ENCODE measurements around the gene SAMD4A. TPM values are rescaled to one million over a fixed set of nuclear protein-coding genes. Genes with fewer than 3 reads are reported as not detected.

The SAMD4A gene
- total RNA-seq, 1 experiment from 2014 or later = 9.6 TPM

DNA sequence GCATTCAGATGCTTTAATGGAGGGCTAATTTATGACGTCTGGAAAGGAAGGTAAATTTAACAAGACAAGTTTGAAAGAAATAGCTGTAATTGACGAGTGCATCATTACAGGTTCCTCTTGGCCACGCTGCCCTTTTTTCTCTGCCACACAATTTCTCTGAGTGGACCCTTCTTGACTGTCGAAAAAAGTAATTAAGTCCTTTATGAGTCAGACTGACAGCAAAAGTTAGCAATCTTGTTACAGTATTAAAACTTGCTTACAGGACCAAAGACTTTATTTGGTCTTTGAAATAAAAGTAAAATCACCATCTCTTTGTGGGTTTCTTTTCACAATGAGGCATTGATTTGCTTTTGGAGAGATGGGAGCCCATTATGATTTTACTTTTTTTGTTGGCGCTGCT lies 42.6 kb downstream of the SAMD4A start:
- no peak overlapping the region for H2BK12ac ChIP-seq (ENCODE audit: insufficient read length, low read depth, low read length)
- H3K36me3 Mint-ChIP-seq (ENCODE audit: insufficient read depth in 1 of 3, low read depth in 3 of 3) = peaks cover 0 to 4% (median 2%) of the 10 kb centered on the region in 3 experiments; a peak in 2 of 7 replicates
- no peak overlapping the region for H3K4me2 ChIP-seq (ENCODE audit: insufficient read depth, insufficient read length, low read length)
- no peak overlapping the region for H4K8ac ChIP-seq (replicated peaks; ENCODE audit: insufficient read length, low read depth, low read length)
- H2BK15ac ChIP-seq (ENCODE audit: low read depth, low read length) = no peak overlapping the region
- no peaks in the 10 kb centered on the region for H3K4me1 ChIP-seq (ENCODE audit: insufficient read depth, low read length)
- H3K18ac ChIP-seq (ENCODE audit: insufficient read length, low read depth, low read length) = no peak overlapping the region
- H3K56ac ChIP-seq (ENCODE audit: insufficient read length, low read depth, low read length) = no peak overlapping the region
- H3K9ac ChIP-seq (ENCODE audit: extremely low read depth, insufficient read length, low read length) = no peak overlapping the region
- H3K23me2 ChIP-seq (ENCODE audit: insufficient read length, low read depth, low read length, poor library complexity, severe bottlenecking) = no peaks in the 10 kb centered on the region
- H3K27me3 ChIP-seq (ENCODE audit: insufficient read depth, low read length) = no peaks in the 10 kb centered on the region
- H3K27ac ChIP-seq (ENCODE audit: insufficient read length, low read depth, low read length) = no peak overlapping the region
- H3T11ph ChIP-seq (ENCODE audit: low read length) = no peak overlapping the region
- no peak overlapping the region for H2BK5ac ChIP-seq (ENCODE audit: insufficient read length, low read length)
- H3K79me1 ChIP-seq (ENCODE audit: insufficient read depth, low read depth, low read length, poor library complexity, severe bottlenecking) = peaks cover 2% of the 10 kb centered on the region
- H3K4ac ChIP-seq (ENCODE audit: low read depth, low read length) = no peak overlapping the region
- no CpG with 5 or more reads among the region's 5 CpGs for WGBS (ENCODE audit: extremely low coverage, insufficient read length, low lambda C conversion rate)
- TF ChIP-seq, protein P1, sequence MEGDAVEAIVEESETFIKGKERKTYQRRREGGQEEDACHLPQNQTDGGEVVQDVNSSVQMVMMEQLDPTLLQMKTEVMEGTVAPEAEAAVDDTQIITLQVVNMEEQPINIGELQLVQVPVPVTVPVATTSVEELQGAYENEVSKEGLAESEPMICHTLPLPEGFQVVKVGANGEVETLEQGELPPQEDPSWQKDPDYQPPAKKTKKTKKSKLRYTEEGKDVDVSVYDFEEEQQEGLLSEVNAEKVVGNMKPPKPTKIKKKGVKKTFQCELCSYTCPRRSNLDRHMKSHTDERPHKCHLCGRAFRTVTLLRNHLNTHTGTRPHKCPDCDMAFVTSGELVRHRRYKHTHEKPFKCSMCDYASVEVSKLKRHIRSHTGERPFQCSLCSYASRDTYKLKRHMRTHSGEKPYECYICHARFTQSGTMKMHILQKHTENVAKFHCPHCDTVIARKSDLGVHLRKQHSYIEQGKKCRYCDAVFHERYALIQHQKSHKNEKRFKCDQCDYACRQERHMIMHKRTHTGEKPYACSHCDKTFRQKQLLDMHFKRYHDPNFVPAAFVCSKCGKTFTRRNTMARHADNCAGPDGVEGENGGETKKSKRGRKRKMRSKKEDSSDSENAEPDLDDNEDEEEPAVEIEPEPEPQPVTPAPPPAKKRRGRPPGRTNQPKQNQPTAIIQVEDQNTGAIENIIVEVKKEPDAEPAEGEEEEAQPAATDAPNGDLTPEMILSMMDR (conservative IDR thresholded peaks at IDR 0.05) = no peak
- H3K4me1 Mint-ChIP-seq = peaks cover 5 to 6% of the 10 kb centered on the region in 2 experiments
- no peak overlapping the region for H2BK120ac ChIP-seq (ENCODE audit: low read depth, low read length, poor library complexity, severe bottlenecking)
- H4K20me1 ChIP-seq (ENCODE audit: control insufficient read depth, insufficient read depth, insufficient read length) = no peaks in the 10 kb centered on the region
- H3K23ac ChIP-seq (ENCODE audit: insufficient read length, low read depth, low read length) = no peak overlapping the region
- no peaks in the 10 kb centered on the region for H3K9me3 ChIP-seq (ENCODE audit: control insufficient read depth, low read depth, low read length)
- H3K4me3 Mint-ChIP-seq = no peak overlapping the region
- H4K5ac ChIP-seq (ENCODE audit: insufficient read length, low read depth, low read length) = no peak overlapping the region
- no peak overlapping the region for H4K91ac ChIP-seq (ENCODE audit: insufficient read length, low read depth, low read length)
- no peak overlapping the region for H2BK20ac ChIP-seq (ENCODE audit: low read depth, low read length, poor library complexity, severe bottlenecking)
- no peak overlapping the region for H2AFZ ChIP-seq (ENCODE audit: low read length)
- no peak overlapping the region for H3K27ac Mint-ChIP-seq
- H3K79me2 ChIP-seq (ENCODE audit: insufficient read depth, low read length) = no peaks in the 10 kb centered on the region
- no peak overlapping the region for H3K14ac ChIP-seq (ENCODE audit: insufficient read depth, low read length)
- no peak overlapping the region for H2AK5ac ChIP-seq (ENCODE audit: insufficient read length, low read length)
- DNase-seq = no peak
- H3K27me3 Mint-ChIP-seq (ENCODE audit: low read depth) = no peaks in the 10 kb centered on the region
- H3K9me3 Mint-ChIP-seq = peaks cover 2 to 3% of the 10 kb centered on the region in 2 experiments; a peak in 2 of 5 replicates
